ENCODE results near the gene FCGBP.
"Not testable (repeated sequence)": the region's sequence is repeated elsewhere in the genome, so short reads cannot be mapped to it uniquely, and the experiment has no call there.

The FCGBP gene

DNA sequence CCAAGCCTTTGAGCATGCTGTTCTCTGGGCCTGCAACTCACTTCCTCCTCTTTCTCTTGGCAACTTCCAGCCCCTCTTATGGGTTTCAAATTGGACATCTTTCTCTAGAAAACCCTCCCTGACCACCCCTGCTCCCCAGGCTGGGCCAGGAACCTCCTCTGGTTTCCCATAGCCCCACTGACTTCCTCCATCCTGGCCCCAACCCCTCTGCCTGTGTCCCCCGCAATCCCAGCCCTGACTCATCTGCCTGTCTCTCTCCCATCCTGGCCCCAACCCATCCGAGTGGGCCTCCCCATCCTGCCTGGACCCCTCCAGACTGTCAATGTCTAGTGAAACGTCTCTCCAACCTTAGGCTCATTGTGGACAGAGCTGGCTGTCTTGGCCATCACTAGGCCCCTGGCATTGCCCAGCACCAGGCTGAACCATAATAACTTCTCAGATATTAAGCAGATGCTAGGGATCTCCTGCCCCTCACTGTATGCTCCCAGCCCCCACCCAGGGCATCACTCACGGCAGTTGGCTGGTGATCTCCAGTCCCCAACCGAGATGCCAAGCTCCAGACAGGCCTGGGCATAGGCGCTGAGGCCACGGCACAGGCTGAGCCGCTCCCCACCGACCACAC lies 16.8 kb downstream of the FCGBP start:
- DNase-seq (ENCODE audit: low read depth), result no peak

DNA sequence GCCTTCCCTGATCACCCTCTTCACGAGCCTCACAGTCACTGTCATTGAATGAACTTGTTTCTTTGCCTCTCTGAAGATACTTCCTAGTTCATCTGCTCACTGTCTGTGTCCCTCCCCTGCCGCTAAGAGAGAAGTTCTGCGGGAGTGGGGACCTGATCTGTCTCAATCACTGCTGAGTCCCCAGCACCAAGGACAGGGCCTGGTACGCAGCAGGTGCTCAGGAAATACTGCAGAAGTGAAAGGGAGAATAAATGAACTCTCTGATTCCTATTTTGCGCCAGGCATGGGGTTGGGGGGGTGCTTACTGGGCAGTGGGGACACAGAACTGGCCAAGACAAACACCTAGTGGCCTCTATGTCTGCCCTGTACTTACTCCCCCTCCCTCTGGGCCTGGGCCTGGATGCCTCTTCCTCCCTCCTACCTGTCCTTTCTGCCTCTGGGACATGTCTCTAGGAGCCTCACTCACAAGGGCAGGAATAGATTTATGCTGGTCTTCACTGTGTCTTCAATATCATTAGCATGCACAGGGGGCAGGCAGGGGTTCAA lies 17.5 kb downstream of the FCGBP start:
- no peak for DNase-seq (ENCODE audit: low read depth)

DNA sequence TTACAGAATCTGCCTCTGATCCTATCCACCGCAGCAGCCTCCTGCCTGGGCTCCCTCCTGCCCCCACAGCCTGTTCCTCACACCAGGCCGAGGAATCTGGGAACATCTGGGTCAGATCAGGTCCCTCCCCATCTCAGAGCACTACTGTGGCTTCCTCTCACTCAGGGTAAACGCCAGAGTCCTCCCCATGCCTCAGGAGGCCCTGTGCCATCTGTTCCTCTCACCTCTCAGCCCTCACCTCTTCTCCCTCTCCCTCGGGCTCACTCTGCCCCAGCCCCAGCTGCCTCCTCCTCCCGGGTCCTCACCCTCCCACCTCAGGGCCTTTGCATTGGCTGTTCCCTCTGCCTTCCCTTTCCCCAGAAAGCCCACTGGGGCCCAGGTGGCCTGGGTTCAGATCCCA lies 18.2 kb downstream of the FCGBP start:
- no peak for DNase-seq (ENCODE audit: low read depth)

DNA sequence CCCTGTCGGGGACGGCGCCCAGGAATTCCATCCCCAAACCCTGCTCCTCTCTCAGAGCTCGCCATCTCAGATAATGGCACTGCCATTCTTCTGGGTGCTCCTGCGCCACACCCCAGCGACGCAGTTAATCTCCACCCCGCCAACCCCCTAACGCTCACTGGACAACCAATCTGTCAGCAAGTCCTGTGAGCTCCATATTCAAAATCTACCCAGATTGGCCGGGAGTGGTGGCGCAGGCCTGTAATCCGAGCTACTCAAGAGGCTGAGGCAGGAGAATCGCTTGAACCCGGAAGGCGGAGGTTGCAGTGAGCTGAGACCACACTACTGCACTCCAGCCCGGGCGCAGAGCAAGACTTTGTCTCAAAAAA lies 18.6 kb downstream of the FCGBP start:
- DNase-seq (ENCODE audit: low read depth), result no peak

DNA sequence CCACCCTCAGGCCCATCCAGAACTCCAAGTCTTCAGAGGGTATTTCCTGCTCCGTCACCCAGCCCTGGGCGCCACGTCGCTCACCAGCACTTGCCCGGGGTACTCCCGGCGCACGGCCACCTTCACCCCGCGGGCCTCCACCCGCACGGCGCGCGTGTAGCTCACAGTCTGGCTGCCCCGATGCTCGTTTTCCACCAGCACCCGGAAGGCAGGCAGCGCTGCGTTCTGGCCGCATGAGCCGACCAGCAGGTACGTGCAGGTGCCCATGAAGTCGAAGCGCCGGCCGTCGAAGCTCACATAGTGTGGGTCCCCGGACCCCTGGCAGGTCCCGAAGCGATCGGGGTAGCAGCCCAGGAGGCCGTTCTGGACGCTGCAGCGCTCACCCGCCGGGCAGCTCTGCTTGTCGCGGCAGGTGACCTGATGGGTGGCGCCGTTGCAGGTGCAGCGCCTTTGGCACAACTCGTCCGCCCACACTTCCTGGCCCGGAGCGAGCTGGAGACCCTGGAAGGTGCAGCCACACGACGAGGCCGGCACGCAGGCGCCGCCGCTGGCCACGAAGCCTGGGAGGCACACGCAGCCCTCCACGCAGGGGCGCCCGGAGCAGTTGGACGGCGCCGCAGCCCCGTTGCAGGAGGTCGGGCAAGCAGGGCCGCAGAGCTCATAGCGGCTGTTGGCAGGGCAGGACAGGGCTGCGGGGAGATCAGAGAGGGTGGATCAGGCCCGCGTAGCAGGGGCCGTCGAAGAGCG lies 19.2 kb downstream of the FCGBP start:
- DNase-seq (ENCODE audit: low read depth), result no peak

DNA sequence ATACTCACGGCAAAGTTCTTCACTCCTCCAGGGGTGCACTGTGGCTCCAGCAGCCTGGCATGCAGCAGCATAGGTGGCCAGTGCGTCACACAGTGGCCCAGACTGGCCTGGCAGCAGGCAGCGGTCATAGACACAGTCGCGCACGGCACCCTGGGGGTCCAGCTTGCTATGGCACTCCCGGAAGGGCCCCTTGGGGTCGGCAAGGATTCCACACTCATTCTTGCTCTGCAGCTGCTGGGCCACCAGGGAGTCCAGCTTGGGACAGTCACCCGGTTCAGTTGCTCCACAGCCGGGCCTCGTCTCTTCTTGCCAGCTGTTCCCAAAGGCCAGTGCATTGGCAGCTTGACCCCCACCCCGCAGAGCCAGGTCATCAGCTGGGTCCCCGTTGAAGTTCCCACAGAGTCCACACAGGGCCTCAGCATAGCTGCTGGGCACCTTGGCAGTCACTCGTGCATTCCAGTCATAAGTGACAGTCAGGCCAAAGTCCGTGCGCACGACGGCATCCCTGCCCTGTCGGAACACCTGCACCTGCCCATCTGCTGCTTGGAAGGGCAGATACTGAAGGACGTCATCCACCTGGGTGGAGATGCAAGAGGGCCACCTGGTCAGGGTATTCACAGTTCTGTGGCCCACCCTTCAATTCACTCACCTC lies 20.6 kb downstream of the FCGBP start:
- DNase-seq (ENCODE audit: low read depth), result no peak

DNA sequence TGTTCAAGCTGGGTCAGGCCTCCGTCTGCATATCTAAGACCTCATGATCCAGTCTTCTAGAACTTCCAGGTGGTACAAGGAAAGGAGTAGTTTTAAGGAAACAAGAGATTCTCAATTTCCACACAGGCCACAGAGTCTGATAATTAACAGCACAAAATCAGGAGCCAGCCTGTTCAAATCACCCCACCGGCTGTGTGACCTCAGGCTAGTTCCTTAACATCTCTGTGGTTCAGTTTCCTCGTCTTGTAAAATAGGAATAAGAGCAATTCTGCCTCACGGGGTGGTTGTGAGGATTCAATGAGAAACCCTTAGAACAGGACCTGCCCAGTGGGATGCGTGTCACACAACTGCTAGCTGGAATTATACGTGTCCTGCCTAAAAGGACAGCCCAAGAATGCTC lies 25.6 kb downstream of the FCGBP start:
- DNase-seq (ENCODE audit: low read depth), result no peak

DNA sequence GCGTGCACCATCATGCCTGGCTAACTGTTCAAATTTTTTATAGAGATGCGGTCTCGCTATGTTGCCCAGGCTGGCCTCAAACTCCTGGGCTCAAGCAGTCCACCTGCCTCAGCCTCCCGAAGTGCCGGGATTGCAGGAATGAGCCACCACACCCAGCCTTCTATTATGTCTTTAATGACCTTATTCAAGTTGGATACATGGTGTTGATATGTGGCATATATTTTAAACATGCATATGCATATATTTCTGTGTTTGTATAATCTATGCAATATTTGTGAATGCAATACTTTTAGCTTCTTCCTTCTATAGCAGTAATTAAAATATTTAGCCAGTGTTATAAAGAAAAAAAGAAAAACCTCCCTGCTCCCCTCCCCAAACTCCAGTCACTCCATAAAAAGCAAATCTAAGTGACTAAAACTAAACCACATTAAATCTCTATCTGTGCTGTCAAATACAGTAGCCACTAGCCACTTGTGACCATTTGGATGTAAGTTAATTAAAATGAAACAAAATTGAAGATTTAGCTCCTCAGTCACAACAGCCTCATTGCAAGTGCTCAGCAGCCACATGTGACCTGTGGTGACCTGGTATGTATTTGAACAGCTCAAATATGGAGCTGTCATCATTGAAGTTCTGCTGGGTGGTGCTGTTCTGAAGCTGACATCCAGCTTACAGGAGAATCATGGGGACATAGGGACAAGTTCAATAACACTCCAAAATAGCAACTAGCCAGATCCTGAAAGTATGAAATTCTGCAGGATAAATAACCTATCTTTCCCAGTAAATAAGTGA lies 27.4 kb downstream of the FCGBP start:
- no peak for DNase-seq (ENCODE audit: low read depth)

DNA sequence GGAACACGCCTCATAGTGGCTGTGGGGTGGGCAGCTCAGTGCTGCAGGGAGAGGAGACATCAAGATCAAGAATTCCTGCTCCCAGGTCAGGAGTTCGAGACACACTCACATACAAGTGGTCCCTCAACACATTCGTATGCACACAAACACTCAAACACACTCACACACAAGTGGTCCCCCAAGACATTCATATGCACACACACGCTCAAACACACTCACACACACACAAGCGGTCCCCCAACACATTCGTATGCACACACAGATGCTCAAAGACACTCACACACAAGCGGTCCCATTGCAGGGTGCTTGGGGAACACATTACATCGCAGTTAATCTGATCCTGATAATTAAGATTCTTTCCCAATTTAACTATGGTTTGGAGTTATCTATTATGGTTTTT lies 28.2 kb downstream of the FCGBP start:
- no peak for DNase-seq (ENCODE audit: low read depth)

DNA sequence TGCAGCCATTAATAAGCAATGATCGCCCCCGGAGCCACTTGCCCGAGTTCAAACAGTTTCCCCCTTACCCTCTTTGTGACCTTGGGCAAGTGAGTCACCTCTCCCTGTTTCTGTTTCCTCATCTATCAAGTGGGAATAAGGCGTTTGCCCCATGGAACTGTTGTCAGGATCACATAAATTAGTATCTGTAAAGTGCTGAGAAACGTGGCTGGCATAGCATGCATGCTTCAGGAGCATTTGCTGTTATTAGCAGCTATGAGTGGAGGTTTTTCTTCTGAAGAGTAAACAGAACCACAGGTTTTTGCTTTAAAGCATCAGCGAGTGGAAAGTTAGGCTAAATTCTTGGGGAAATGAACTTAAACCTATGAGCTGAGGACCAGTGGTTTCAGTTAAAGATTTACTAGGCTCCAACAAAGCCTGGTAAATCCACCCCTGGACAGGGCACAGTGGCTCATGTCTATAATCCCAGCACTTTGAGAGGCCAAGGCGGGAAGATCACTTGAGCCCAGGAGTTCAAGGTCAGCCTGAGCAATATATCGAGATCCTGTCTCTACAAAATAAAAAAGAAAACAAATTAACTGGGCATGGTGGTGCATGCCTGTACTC lies 30.8 kb downstream of the FCGBP start:
- not testable (repeated sequence) for DNase-seq (ENCODE audit: low read depth)

DNA sequence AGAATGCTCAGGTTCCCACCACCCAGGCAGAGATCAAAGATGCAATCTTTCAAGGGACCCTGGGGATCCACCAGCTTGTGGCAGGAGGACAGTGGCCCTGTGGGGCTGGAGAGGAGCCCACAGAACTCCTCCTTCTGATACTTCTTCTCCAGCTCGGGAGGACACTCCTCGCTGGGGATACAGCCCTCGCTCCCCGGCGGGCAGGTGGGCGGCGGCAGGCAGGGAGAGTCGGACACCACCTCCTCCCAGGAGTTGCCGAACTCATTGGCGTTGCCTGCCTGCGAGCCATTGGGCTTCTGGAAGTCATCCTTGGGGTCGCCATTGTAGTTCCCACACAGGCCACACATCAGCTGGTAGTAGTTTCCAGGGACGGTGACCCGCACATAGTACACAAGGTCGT lies 32.1 kb downstream of the FCGBP start:
- DNase-seq (ENCODE audit: low read depth), result not testable (repeated sequence)

DNA sequence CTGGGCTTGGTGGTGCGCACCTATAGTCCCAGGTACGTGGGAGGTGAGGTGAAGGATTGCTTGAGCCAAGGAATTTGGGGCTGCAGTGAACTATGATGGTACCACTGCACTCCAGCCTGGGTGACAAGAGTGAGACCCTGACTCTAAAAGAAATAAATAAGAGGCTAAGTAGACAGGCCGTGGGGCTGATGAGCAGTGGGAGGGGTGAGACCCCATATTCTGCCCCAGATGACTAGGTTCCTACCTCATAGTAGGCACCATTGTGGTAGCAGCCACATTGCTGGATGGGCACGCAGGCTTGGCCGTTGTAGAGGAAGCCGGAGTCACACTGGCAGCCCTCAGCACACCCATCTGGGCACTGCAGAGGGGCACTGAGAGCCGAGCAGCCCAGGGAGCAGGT lies 32.8 kb downstream of the FCGBP start:
- not testable (repeated sequence) for DNase-seq (ENCODE audit: low read depth)

DNA sequence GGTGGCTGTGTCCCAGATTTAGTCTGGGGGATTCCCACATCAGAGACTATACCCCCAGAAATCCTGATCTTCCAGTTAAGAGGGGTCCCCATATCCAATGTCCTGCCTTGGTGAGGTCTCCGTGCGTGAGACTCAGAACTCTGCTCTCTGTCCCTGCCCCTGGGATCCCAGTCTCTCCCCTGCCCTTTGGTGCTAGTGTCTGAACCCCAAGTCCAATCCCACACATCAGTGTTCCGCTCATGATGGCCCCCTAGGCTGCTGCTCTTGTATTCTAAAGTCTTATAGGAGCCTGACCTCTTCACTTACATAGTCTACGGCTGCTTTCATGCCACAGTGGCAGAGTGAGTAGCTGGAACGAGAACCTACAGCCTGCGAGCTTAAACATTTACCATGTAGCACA lies 35.6 kb downstream of the FCGBP start:
- not testable (repeated sequence) for DNase-seq (ENCODE audit: low read depth)

DNA sequence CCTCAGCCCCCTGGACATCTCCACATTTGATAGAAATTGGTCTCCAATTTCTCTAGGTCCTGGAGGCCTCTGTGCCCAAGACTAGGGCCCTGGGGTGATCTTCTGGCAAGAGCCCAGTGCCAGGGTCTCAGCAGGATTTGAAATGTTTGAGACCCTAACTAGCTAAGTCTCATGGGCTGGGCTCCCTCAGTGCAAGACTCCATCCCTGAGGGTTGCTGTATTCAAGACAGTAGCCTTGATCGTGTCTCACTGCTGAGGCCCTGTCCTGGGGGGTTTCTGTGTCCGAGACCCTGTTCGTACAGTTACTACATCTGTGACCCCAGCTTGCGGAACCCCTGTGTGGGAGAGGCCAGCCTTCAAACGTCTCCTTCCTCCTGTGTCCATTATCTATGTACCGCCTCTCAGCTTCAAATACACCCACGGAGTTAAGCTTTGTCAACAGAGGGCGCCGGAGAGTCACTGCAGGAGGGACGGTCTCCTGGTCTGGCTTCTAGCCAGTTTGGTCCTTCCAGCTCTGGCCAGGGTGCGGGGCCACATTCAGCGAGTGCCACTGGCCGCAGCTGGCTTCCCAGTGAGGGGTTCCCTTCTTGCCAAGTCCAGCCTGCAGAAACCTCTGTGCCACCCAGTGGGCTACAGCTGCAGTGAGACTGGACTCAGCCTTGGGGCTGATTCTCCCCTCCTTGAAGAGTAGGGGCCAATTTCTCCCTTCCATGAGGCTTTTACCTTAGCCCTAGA lies 36.8 kb downstream of the FCGBP start:
- not testable (repeated sequence) for DNase-seq (ENCODE audit: low read depth)

DNA sequence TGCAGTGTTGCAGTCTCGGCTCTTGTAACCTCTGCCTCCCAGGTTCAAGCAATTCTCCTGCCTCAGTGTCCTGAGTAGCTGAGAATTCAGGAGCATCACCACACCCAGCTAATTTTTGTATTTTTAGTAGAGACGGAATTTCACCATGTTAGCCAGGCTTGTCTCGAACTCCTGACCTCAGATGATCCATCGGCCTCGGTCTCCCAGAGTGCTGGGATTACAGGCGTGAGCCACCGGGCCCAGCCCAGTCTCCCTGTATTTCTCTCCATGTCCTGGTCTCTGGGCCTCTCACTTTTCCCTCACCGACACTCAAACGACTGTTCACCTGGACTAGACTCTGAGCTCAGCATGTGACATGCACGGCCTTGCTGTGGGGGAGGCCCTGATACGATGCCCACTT lies 39.3 kb downstream of the FCGBP start:
- not testable (repeated sequence) for DNase-seq (ENCODE audit: low read depth)

DNA sequence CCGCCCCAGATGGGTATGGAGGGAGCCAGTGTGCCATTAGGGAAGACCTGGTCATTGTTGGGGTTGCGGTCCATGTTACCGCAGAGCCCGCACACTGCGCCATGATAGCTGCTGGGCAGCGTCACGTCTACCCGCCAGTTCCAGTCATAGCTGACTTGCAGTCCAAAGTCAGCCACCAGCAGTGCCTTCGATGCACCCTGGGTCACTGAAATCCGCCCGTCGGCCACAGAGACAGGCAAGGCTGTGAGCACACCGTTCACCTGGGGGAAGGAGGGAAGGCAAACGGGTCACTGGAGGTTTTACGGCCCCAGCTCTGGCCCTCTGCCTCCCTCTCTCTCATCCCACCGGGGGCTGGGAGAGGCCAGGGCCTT lies 40.2 kb downstream of the FCGBP start:
- DNase-seq (ENCODE audit: low read depth), result not testable (repeated sequence)

DNA sequence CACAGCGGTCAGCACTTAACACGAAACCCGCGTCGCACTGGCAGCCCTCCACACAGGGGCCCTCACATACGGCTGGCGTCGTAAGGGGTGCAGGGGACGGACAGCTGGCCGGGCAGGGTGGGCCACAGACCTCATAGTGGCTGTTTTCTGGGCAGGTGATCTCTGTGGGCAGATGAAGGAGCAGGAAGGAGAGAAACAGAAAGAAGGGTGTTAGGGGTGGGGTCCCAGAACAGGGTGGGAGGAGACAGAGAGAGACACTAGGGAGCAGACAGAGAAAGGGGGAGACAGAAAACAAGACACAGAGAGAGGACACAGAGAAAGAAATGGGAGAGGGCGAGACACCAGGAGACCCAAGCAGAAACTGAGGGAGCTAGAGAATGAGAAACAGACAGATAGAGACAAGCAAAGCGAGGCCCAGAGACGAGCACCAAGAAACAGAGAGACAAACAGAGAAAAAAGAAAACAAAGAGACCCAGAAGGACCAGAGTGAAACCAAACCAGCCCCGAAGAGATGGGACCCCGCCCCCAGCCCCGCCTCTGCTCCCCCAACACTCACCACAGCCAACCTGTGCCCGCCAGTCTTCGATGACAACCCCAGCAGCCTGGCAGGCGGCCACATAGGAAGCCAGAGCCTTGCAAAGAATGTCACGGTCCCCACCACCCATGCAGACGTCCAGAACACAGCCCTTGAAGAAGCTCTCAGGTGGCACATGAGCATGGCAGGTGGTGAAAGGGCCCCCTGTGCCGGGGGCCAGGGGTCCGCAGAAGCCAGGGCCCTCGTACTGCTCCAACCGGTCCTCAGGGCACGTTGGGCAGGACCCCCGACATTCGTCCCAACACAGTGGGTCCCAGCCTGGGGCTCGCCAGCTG lies 40.8 kb downstream of the FCGBP start:
- DNase-seq (ENCODE audit: low read depth), result peak; percentile 63

DNA sequence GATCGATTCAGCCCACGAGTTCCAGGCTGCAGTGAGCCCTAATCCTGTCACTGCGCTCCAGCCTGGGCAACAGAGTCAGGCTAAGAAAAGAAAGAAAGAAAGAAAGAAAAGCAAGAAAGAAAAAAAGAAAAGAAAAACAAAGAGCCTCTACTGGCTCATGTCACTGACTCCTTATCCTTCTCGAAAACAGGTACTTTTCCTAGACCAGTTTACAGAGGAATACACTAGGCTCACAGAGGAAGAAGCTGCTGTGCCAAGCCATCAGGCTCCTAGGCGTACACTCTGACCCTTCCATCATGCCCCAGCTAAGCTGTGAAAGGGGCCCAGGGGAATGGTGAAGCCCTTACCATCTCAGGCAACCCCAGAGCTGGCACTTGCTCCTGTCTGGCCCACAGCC lies 41.9 kb downstream of the FCGBP start:
- DNase-seq (ENCODE audit: low read depth), result not testable (repeated sequence)

DNA sequence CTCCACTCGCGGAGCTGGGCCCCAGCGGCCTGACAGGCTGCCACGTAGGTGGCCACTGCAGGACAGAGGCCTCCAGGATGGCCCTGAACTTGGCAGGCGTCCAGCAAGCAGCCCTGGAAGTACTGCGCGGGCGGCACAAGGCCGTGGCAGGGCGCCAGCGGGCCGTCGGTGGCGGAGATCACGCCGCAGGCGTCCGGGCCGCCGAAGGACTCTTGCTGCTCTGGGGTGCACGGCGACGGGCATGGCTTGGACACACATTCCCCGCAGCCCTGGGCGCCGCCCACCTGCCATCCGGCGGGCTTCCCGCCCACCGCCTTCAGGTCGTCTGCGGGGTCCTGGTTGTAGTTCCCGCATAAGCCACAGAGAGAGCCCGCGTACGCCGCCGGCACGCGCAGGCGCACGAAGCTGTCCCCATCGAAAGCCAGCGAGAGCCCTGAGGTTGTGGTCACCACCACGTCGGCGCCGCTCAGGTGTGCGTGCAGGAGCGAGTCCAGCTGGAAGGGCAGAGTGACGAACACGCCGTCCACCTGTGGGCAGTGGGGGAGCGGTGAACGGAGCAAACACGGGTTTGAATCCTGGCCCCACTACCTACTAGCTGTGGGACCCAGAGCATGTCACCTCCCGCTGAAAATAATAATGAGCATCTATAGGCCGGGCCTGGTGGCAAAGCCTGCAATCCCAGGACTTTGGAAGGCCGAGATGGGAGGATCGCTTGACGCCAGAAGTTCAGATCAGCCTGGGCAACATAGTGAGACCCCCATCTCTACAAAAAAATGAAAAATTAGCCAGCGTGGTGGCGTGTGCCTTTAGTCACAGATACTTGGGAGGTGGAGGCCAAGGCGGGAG lies 42.6 kb downstream of the FCGBP start:
- DNase-seq (ENCODE audit: low read depth), result not testable (repeated sequence)
